Endothelial cell of hepatic sinusoid (primary cell): ENCODE results near the gene ZNF43.
"Not testable (repeated sequence)": the region's sequence is repeated elsewhere in the genome, so short reads cannot be mapped to it uniquely, and the experiment has no call there.

ENCODE experiments used
- in situ Hi-C: cut with HindIII; loops from 2 replicates; pipeline ENCODE4 v1.10.0; 2017; ENCODE audit warnings: low sequenced_read_pairs

ZNF43 gene

GRCh38 chr19:21835810-21836444, at the start of gene ZNF43:
TSS of gene ZNF43 (minus strand) at chr19:21836182. CDS start at chr19:21836038, 144 bp downstream.
- in situ Hi-C loops: no loop called here

- in situ Hi-C loops: not testable (repeated sequence)
Measured at GRCh38 chr19:21885516-21885915, 49.5 kb upstream of the ZNF43 start.

GRCh38 chr19:21884786-21885185, 48.8 kb upstream of the ZNF43 start:
- in situ Hi-C loops: not testable (repeated sequence)

- in situ Hi-C loops: no loop called here
Measured at GRCh38 chr19:21883516-21883915, 47.5 kb upstream of the ZNF43 start.

GRCh38 chr19:21880761-21881160, 44.8 kb upstream of the ZNF43 start:
- in situ Hi-C loops: not testable (repeated sequence)

- in situ Hi-C loops: no loop called here
Measured at GRCh38 chr19:21878646-21879045, 42.7 kb upstream of the ZNF43 start.

- in situ Hi-C loops: no loop called here
Measured at GRCh38 chr19:21877976-21878375, 42.0 kb upstream of the ZNF43 start.

GRCh38 chr19:21876608-21877007, 40.6 kb upstream of the ZNF43 start:
- in situ Hi-C loops: not testable (repeated sequence)

- in situ Hi-C loops: no loop called here
Measured at GRCh38 chr19:21856773-21857514, 21.0 kb upstream of the ZNF43 start.

GRCh38 chr19:21851596-21852345, 15.8 kb upstream of the ZNF43 start:
- in situ Hi-C loops: no loop called here

- in situ Hi-C loops: no loop called here
Measured at GRCh38 chr19:21850656-21851255, 14.8 kb upstream of the ZNF43 start.

- in situ Hi-C loops: no loop called here
Measured at GRCh38 chr19:21848706-21849105, 12.7 kb upstream of the ZNF43 start.

- in situ Hi-C loops: no loop called here
Measured at GRCh38 chr19:21843081-21843480, 7.1 kb upstream of the ZNF43 start.

- in situ Hi-C loops: no loop called here
Measured at GRCh38 chr19:21841488-21842097, 5.6 kb upstream of the ZNF43 start.

GRCh38 chr19:21841081-21841480, 5.1 kb upstream of the ZNF43 start:
- in situ Hi-C loops: no loop called here

GRCh38 chr19:21839976-21840375, 4.0 kb upstream of the ZNF43 start:
- in situ Hi-C loops: no loop called here

- in situ Hi-C loops: no loop called here
Measured at GRCh38 chr19:21838646-21839045, 2.7 kb upstream of the ZNF43 start.

GRCh38 chr19:21835429-21835809, 563 bp downstream of the ZNF43 start:
- in situ Hi-C loops: no loop called here

GRCh38 chr19:21833733-21834132, 2.2 kb downstream of the ZNF43 start:
- in situ Hi-C loops: no loop called here

- in situ Hi-C loops: no loop called here
Measured at GRCh38 chr19:21824679-21825078, 11.3 kb downstream of the ZNF43 start.

- in situ Hi-C loops: no loop called here
Measured at GRCh38 chr19:21823224-21823623, 12.8 kb downstream of the ZNF43 start.
